GM13976 (cell line): ENCODE results near the gene SLC25A13.

Experiments used
- DNase-seq: peaks from one replicate; pipeline ENCODE4 v3.0.0; 2012; ENCODE audit warnings: low spot score
- in situ Hi-C: fragments of 300-500 bp; cut with MboI; formaldehyde crosslinking; loops from one replicate; pipeline ENCODE4 v1.12.0; 2022; ENCODE audit warnings: low sequenced_read_pairs, mixed read lengths, inconsistent platforms; ENCODE audit not compliant: unreplicated experiment
- TF ChIP-seq, protein P1 (sequence below): IDR thresholded peaks from 2 replicates; pipeline ENCODE4 v1.5.1; 2012; ENCODE audit warnings: borderline replicate concordance, mild to moderate bottlenecking; ENCODE audit not compliant: insufficient read depth; ENCODE audit errors: extremely low read depth, missing control alignments, control extremely low read depth

The SLC25A13 gene

DNA sequence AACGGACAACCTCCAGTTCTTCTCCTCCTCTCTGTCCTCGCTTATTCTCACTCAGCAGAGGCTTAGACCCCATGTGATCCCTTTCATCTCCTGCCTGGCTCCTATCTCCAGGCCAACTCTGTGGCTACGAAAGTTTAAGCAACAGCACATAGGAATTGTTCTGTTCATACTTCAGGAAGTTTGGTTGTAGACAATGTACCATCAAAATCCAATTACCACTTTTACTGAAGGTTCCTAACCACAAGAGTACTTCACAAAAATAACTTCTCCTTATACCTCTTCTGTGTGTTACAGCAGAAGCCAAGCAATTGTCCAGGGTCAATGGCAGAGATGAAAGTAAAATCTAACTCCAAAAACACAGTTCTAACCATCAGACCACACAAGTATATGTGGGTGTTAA lies 80.0 kb downstream of the SLC25A13 start:
- DNase-seq: no peak
- in situ Hi-C loops: no loop called here
- TF ChIP-seq, protein P1, sequence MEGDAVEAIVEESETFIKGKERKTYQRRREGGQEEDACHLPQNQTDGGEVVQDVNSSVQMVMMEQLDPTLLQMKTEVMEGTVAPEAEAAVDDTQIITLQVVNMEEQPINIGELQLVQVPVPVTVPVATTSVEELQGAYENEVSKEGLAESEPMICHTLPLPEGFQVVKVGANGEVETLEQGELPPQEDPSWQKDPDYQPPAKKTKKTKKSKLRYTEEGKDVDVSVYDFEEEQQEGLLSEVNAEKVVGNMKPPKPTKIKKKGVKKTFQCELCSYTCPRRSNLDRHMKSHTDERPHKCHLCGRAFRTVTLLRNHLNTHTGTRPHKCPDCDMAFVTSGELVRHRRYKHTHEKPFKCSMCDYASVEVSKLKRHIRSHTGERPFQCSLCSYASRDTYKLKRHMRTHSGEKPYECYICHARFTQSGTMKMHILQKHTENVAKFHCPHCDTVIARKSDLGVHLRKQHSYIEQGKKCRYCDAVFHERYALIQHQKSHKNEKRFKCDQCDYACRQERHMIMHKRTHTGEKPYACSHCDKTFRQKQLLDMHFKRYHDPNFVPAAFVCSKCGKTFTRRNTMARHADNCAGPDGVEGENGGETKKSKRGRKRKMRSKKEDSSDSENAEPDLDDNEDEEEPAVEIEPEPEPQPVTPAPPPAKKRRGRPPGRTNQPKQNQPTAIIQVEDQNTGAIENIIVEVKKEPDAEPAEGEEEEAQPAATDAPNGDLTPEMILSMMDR: no peak

DNA sequence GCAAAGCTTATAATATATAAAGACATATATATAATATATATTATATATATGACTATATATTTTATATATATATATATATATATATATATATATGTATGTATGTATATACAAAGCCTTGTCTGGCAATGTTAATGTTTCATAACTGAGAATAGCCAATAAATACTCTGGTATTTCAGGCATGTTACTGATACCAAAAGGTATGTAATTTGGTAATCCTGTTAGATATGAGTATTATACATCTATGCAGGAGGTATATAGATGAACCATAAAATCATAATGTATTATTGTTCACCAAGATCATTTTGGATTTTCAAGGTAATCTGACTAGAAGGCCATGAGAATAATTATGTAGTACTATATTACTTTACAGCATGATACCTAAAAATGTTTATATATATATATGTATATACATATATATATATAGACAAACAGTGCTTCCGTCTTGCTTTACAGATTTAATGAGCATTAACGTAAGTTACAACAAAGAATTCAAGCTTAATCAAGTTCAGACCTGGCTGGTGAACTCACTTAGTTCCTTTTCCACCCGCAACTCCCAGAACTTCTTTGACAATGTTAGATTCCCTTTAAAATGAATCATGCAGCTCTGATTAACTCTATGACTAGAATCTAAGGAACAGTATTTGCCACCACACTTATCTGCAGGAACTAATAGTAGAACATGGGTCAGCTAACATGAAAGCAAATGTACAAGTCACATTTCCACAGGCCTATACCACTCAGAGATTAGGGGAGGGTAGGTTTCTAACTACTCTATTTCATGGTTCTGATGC lies 82.7 kb downstream of the SLC25A13 start:
- no peak for DNase-seq
- in situ Hi-C loops: no loop called here
- TF ChIP-seq, protein P1: no peak

DNA sequence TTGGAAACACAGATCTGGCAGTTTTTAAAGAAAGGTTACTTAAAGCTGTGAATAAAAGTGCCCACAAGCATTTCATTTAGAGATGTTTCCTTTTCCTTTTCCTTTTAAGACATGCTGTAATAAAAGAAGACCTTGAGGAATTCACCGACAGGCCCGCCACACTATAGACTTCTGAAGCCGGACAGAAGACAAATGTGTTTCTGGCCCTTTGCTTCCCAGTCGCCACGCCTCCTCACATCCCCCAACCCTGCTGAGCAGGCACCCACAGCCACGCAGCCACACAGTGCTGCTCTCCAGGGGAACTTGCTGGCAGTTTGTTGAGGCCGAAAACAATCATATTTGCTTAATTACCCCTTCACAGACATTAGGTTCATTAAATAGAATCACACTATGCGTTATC lies 83.4 kb downstream of the SLC25A13 start:
- in situ Hi-C loops: no loop called here
- TF ChIP-seq, protein P1: no peak
- DNase-seq: no peak

DNA sequence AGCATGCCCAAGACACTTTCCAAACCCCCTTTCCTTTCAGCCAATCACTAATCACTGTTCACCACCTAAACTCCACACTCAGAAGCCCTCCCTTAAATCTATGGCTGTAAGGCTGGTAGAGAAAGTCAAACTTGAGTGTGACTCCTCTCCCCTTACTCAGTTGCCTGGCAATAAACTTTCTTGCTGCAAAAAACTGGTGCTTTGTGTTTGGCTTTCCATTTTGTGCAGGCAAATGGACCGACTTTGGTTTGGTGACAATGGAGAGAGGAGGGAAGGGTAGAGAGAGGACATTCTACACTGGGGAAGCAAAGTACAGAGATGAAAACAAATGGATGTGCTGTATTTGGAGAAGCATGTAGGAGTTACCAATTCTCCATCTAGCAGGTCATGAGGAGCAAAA lies 84.9 kb downstream of the SLC25A13 start:
- TF ChIP-seq, protein P1: no peak
- in situ Hi-C loops: no loop called here
- DNase-seq: no peak

DNA sequence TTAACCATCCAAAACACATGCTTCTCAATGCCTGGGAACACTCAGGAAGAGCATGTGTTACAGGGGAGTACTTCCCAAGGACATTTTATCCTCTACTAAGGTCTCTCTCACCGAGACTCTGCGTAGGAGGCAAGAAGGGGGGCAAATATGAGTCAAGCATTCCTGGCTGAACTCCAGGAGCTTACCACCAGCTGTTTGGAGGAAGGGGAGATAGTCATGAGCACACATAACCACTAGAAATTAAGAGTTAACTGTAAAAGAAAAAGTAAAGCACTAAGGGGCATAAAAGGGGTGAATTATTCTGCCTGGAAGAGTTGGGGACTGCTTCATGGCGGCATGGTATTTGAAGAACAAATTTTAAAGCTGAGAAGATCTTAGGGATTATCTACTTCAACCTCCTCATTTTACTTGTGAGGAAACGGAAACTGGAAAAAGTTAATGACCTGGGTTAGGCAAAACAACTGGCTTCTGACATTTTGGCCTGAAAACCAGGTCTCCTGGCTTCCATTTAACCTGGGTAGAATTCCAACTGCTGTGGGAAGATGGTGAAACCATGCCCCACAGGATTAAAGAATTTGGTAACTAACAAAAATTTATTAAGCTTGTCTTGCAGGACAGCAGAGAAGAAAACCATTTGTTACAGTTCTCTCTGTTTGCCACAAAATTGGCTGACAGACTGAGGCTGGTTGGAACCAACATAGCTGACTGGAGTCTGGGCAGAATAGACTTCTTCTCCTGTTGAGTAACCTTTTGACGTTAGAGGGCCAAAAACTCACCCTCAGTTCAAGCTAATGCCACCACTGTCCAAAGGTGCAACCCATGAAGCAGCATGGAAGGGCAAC lies 85.5 kb downstream of the SLC25A13 start:
- in situ Hi-C loops: no loop called here
- DNase-seq: no peak
- TF ChIP-seq, protein P1: no peak

DNA sequence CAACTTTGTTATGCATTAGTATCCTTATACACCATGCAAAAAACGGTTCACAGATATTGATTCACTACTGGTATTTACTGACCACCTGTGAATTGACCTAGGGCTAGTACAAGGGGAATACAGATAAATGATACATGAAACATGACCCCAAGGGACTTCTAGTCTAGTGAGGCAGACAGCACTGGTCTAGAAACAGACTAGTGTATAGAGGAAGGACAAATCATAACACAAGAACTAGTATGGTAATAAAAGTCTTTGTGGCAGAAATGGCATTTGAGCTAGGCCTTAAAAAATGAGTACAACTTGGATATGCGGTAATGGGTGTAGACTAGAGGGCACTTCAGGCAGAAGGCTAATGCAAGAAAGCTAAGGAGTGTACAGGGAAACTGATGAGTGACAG lies 86.6 kb downstream of the SLC25A13 start:
- TF ChIP-seq, protein P1: no peak
- no peak for DNase-seq
- in situ Hi-C loops: no loop called here
